Measurements from ENCODE around the gene NFATC2.

DNA sequence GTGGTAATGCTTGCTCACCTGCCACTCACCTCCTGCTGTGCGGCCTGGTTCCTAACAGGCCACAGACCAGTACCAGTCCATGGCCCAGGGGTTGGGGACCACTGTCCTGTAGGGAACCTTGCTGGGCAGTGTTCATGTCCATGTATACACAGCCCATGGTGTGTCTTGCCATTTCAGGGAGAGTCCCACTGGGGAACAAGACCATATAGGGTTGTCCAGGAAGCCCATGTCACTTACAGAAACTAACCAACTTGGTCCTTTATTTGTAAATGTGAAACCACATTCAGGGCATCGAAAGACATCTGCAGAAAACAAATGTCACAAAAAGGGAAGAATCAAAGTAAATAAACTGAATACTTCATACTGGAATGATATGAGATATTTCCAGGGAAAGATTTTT, 179.1 kb downstream of the NFATC2 start:
- TF ChIP-seq CTCF (IDR thresholded peaks at IDR 0.05; ENCODE audit: low read depth, low read length, poor library complexity, severe bottlenecking) (no peak), EZH2phosphoT487 (IDR thresholded peaks at IDR 0.05; ENCODE audit: borderline replicate concordance, low read length) (no peak)

Data from DOHH2 (cell line).